ENCODE results near the gene RDM1.

DNA sequence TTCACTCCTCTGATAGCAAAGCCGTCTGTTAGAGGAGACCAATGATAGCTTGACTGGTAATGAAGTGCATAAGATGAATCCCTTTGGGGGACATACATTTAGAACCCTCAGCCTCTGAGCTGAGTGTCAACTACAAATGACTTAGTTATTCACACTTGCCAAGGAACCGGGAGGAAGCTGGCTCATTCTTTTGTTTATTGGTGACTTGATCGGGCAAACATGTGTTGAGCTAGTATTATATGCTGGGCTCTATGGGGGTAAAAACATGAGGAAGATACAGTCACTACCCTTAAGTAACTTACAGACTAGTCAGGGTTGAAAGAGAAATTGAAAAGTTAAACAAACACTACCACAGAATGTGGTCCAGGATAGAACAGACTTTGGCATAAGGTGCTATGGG lies 47.8 kb upstream of the RDM1 start:
- no peak for TF ChIP-seq EZH2phosphoT487 (IDR thresholded peaks at IDR 0.05; ENCODE audit: unreplicated experiment)
- TF ChIP-seq, protein P1, sequence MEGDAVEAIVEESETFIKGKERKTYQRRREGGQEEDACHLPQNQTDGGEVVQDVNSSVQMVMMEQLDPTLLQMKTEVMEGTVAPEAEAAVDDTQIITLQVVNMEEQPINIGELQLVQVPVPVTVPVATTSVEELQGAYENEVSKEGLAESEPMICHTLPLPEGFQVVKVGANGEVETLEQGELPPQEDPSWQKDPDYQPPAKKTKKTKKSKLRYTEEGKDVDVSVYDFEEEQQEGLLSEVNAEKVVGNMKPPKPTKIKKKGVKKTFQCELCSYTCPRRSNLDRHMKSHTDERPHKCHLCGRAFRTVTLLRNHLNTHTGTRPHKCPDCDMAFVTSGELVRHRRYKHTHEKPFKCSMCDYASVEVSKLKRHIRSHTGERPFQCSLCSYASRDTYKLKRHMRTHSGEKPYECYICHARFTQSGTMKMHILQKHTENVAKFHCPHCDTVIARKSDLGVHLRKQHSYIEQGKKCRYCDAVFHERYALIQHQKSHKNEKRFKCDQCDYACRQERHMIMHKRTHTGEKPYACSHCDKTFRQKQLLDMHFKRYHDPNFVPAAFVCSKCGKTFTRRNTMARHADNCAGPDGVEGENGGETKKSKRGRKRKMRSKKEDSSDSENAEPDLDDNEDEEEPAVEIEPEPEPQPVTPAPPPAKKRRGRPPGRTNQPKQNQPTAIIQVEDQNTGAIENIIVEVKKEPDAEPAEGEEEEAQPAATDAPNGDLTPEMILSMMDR (conservative IDR thresholded peaks at IDR 0.05; ENCODE audit: low read depth in 2 of 2) = no peak
- no peak for TF ChIP-seq POLR2AphosphoS5 (IDR thresholded peaks at IDR 0.05; ENCODE audit: low read depth)
